Mesangial cell (primary cell): ENCODE data around the gene R3HDM4. TPM values are rescaled to one million over a fixed set of nuclear protein-coding genes. Genes with fewer than 3 reads are reported as not detected.

Experiments used
- total RNA-seq: library from RNA; depleted of rRNA; stranded (reverse); fragments of >200 nt; gene quantifications from 2 replicates; pipeline ENCODE4 v1.2.3, GENCODE V29; 2015

The R3HDM4 gene
- total RNA-seq, result 45.5 and 61.0 TPM in 2 replicates

GRCh38 chr19:913080-913748, at the start of gene R3HDM4:
Gene R3HDM4, minus strand, starts transcription at chr19:913219. Its CDS starts 62 bp downstream, at chr19:913157.

DNA sequence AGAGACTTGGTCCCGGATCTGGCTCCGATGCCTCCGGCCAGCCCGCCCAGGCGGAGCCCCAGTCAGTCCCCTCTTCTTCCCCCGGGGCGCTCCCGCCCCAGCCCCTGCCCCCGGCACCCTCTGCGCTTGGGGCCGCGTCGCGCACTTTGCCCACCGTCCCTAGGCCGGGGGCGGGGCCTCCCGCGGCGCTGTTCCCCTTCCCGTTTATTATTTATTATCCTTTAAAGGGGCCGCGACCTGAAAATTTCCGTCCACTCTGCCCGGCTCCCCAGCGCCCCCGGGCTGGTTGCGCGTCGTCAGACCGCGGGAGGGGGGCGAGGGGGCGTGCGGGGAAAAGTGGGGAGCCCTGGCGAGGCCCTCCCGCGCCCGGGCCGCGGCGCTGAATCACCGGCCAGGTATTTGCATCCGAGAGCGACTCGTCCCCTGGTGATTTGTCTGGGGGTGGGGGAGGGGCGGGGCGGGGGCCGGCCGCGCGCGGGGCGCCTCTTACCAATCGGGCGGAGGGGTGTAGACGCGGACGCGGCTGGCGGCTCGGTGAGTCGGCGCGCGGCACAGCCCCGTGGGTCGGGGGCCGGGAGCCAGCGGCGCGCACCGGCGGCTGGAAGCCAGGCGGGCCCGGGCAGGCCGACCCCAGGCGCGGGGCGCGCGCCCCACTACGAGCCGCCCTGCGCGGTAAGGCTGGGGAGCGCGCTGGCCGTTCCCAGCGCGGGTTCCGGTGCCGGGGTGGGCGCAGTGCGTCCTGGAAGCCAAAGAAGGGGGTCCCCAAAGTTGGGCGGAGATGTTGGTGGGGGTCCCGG, 12.7 kb upstream of the R3HDM4 start, which contains the start of gene ARID3A:
Gene ARID3A (plus strand): TSS at position 510 of the 797 bp plus-strand sequence. CDS start 3,494 bp downstream, outside the sequence.

DNA sequence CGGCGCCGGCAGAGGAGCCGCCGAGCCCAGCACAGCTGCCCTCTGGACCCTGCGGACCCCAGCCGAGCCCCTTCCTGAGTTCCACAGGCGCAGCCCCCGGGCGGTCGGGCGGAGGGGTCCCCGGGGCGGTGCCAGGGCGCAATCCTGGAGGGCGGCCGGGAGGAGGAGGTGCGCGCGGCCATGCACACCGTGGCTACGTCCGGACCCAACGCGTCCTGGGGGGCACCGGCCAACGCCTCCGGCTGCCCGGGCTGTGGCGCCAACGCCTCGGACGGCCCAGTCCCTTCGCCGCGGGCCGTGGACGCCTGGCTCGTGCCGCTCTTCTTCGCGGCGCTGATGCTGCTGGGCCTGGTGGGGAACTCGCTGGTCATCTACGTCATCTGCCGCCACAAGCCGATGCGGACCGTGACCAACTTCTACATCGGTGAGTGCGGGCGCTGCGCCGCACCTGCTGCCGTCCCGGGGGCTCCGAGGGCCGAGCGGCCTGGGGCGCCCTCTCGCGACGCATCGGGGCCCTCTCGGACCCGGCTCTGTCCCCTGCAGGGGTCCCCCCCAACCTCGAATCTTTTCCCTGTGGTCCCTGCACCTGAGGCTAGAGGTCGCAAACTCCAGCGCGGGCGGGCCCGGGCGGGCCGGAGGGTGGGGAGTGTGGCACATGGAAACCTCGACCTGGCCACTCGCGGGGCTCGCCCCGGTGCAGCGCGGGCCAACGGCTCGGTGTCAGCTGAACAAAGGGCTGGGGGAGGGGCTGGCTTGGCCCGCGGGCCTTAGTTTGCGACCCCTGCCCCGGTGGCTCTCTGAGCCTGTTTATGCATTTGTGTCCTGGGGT, 4.5 kb upstream of the R3HDM4 start, which contains the start of gene KISS1R:
Gene KISS1R (plus strand): TSS at position 11 of the 829 bp plus-strand sequence. CDS start 170 bp downstream, at position 181.

DNA sequence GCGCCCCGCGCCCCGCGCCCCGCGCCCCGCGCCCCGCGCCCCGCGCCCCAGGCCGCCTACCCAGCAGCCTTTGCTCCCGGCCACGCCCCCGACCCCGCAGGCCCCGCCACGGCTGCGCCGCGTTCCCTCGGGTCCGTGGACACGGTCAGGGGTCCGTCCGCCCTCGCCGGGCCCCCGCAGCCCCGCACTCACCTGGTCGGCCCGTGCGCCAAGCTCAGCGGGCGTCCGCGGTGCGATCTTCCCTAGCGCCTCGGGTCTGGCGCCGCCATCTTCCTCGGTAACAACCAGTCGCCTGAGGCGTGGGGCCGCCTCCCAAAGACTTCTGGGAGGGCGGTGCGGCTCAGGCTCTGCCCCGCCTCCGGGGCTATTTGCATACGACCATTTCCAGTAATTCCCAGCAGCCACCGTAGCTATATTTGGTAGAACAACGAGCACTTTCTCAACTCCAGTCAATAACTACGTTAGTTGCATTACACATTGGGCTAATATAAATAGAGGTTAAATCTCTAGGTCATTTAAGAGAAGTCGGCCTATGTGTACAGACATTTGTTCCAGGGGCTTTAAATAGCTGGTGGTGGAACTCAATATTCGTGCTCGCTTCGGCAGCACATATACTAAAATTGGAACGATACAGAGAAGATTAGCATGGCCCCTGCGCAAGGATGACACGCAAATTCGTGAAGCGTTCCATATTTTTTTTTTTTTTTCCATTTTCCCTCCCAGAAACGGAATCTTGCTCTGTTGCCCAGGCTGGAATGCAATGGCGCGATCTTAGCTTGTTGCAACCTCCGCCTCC, 19.9 kb downstream of the R3HDM4 start, which contains the start of the genes MED16 and RNU6-9:
Gene MED16 (minus strand): TSS at position 294 of the 796 bp plus-strand sequence. CDS start 2,056 bp downstream, outside the sequence.
Gene RNU6-9 (plus strand): TSS at position 591 of the 796 bp plus-strand sequence.

DNA sequence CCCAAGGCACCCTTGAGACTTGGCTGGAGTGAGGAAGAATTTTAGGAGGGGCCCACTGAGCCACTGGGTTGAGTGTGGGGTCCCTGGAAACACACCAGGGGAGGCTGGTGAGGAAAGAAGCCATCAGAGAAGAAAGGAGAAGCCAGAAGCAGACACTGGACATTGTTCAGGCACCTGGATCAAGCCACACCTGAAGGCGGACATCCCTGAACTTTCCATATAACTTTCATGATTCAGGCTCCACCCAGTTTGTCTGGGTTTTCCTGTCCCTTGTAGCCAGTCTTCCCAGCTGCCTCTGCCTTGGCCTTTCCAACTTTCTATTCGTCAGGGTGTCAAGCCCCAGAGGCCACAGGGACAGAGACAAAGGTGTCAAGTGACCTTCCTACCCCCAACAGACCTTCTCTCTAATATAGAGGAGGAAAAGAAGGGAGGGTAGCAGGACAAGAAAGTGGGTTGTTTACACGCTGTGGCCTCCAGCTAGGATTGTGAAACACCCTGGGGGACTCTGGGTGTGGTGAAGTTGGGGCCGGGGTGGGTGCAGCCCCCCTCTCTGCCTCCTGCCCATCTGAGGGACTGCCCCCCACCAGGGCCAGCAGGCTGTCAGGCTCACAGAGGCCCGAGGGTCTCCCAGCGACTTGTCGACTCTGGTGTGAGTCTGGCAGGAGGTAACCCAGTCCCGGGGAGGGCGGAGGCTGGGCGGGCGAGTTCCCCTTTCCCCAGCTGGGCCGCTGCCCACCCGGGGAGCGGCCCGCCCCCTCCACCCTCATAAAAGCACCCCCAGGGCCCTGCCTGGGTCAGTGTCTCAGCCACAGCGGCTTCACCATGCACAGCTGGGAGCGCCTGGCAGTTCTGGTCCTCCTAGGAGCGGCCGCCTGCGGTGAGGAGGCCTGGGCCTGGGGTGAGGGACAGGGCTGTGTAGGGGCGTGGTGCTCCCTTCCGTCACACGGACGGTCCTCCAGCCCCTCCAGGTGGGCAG, 53.9 kb downstream of the R3HDM4 start, which contains the start of gene CFD:
Gene CFD (plus strand): TSS at position 797 of the 976 bp plus-strand sequence. CDS start 26 bp downstream, at position 823.

DNA sequence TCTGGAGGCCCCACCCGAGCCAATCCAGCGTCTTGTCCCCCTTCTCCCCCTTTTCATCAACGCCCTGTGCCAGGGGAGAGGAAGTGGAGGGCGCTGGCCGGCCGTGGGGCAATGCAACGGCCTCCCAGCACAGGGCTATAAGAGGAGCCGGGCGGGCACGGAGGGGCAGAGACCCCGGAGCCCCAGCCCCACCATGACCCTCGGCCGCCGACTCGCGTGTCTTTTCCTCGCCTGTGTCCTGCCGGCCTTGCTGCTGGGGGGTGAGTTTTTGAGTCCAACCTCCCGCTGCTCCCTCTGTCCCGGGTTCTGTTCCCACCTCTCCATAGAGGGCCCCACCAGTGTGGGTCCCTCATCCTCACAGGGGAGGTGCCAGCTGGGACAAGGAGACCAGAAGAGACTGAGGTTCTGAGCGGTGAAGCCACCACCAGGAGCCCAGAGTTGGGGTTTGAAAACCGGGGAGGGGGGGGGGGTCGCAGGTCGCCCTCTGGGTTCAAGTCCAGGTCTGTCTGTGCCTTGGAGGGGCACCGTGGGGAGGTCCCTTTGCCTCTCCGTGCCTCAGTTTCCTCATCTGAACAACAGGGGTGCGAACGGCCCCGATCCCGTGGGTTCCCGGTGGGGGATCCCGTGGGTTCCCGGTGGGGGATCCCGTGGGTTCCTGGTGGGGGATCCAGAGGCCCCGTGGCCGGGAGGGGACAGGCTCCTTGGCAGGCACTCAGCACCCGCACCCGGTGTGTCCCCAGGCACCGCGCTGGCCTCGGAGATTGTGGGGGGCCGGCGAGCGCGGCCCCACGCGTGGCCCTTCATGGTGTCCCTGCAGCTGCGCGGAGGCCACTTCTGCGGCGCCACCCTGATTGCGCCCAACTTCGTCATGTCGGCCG, 60.6 kb downstream of the R3HDM4 start, which contains the start of gene ELANE:
Gene ELANE (plus strand): TSS at position 168 of the 878 bp plus-strand sequence. CDS start 26 bp downstream, at position 194.

Other genes with a start within 250 kb of the R3HDM4 start
- gene FSTL3, start 236.8 kb downstream of the R3HDM4 start, total RNA-seq, result 507 and 589 TPM in 2 replicates
- gene PRSS57, start 217.8 kb downstream of the R3HDM4 start, total RNA-seq, result not detected in 2 replicates
- gene PALM, start 204.3 kb downstream of the R3HDM4 start, total RNA-seq, result 6.0 and 75.6 TPM in 2 replicates
- gene MISP, start 162.1 kb downstream of the R3HDM4 start, total RNA-seq, result 7.0 and 20.2 TPM in 2 replicates
- gene PTBP1, start 115.8 kb downstream of the R3HDM4 start, total RNA-seq, result 230 and 407 TPM in 2 replicates
- gene PLPPR3, start 91.3 kb downstream of the R3HDM4 start, total RNA-seq, result 1.5 and 4.7 TPM in 2 replicates
- not detected in 2 replicates for gene AZU1, start 85.4 kb downstream of the R3HDM4 start, total RNA-seq
- not detected in 2 replicates for gene PRTN3, start 72.2 kb downstream of the R3HDM4 start, total RNA-seq
- 0.63 TPM in 1 of 2 replicates, not detected in the other for gene ELANE, start 60.9 kb downstream of the R3HDM4 start, total RNA-seq
- 0.81 and 7.0 TPM in 2 replicates for gene CFD, start 53.6 kb downstream of the R3HDM4 start, total RNA-seq
- gene MED16, start 20.0 kb downstream of the R3HDM4 start, total RNA-seq, result 63.2 and 66.3 TPM in 2 replicates
- gene RNU6-9, start 19.7 kb downstream of the R3HDM4 start, total RNA-seq, result not detected in 2 replicates
- 0.13 TPM in 1 of 2 replicates, not detected in the other for gene KISS1R, start 4.1 kb upstream of the R3HDM4 start, total RNA-seq
- 22.1 and 24.1 TPM in 2 replicates for gene ARID3A, start 12.8 kb upstream of the R3HDM4 start, total RNA-seq
- 91.8 and 108 TPM in 2 replicates for gene WDR18, start 71.1 kb upstream of the R3HDM4 start, total RNA-seq
- 0.49 and 2.5 TPM in 2 replicates for gene GRIN3B, start 87.2 kb upstream of the R3HDM4 start, total RNA-seq
- gene TMEM259, start 107.9 kb upstream of the R3HDM4 start, total RNA-seq, result 165 and 187 TPM in 2 replicates
- not detected in 2 replicates for gene RNU6-2, start 108.3 kb upstream of the R3HDM4 start, total RNA-seq
- gene CNN2, start 113.4 kb upstream of the R3HDM4 start, total RNA-seq, result 407 and 539 TPM in 2 replicates
- 25.1 and 37.0 TPM in 2 replicates for gene ABCA7, start 126.9 kb upstream of the R3HDM4 start, total RNA-seq
- 3.1 and 4.8 TPM in 2 replicates for gene ARHGAP45, start 153.9 kb upstream of the R3HDM4 start, total RNA-seq
- gene POLR2E, start 182.2 kb upstream of the R3HDM4 start, total RNA-seq, result 264 and 284 TPM in 2 replicates
- gene GPX4, start 190.8 kb upstream of the R3HDM4 start, total RNA-seq, result 420 and 659 TPM in 2 replicates